D721Med (cell line): ENCODE measurements around the gene LPP.

Source experiments
- DNase-seq: peaks from one replicate; pipeline ENCODE4 v3.0.0; 2011; ENCODE audit warnings: low spot score; ENCODE audit not compliant: insufficient read length
- FAIRE-seq: peaks from 2 replicates; lab custom pipeline; 2011; peaks lifted over from hg19 to GRCh38; lab: Jason Lieb, UNC
- TF ChIP-seq, protein P1 (sequence below): IDR thresholded peaks from 2 replicates; pipeline ENCODE4 v1.5.1; 2012; ENCODE audit warnings: mild to moderate bottlenecking, control low read depth; ENCODE audit not compliant: insufficient read depth; ENCODE audit errors: missing control alignments

The LPP gene

GRCh38 chr3:188761964-188762363 lies 608.0 kb downstream of the LPP start:
- FAIRE-seq (no peak), DNase-seq (no peak)
- TF ChIP-seq, protein P1, sequence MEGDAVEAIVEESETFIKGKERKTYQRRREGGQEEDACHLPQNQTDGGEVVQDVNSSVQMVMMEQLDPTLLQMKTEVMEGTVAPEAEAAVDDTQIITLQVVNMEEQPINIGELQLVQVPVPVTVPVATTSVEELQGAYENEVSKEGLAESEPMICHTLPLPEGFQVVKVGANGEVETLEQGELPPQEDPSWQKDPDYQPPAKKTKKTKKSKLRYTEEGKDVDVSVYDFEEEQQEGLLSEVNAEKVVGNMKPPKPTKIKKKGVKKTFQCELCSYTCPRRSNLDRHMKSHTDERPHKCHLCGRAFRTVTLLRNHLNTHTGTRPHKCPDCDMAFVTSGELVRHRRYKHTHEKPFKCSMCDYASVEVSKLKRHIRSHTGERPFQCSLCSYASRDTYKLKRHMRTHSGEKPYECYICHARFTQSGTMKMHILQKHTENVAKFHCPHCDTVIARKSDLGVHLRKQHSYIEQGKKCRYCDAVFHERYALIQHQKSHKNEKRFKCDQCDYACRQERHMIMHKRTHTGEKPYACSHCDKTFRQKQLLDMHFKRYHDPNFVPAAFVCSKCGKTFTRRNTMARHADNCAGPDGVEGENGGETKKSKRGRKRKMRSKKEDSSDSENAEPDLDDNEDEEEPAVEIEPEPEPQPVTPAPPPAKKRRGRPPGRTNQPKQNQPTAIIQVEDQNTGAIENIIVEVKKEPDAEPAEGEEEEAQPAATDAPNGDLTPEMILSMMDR: no peak

- TF ChIP-seq, protein P1: no peak
- DNase-seq (no peak), FAIRE-seq (no peak)
Observed at GRCh38 chr3:188764609-188765008, 610.7 kb downstream of the LPP start.

DNA sequence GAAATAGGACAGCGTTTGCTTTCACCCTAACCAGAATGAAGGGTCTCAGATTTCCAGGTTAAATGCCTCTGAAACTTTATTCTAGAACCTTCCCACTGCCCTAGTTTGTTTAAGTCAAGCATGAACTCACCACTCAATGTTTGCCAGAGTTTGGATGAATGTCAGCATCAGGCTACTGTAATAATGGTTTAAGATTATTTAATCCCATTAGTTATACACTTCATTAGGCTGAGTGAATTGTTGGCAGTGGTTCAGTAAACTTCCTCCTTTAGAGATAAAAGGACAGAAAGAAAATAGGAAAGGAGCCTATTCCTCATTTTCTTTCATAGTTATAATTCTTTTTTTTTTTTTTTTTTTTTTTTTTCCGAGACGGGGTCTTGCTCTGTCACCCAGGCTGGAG lies 615.9 kb downstream of the LPP start:
- no peak for FAIRE-seq
- TF ChIP-seq, protein P1: no peak

DNA sequence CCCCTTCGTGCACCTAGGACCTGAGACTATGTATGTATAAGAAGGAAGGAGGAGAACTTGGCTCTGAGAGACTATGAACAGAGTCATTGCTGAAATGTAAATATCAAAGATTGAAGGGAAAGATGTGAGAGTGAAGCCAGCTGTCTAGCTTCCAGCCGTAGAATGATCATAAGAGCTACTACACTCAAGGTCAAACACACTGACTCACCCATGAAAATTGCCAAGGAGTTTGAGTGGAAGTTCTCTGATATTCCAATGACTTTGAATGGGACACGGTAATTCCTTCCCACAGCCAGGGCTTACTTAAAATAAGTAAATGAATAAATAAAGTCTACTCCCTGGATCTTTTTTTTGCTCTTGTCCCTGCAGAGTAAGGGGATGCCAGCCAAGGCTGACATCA lies 618.9 kb downstream of the LPP start:
- DNase-seq (no peak), FAIRE-seq (no peak)
- TF ChIP-seq, protein P1: no peak

More for the DNA sequence above, 615.9 kb downstream of the LPP start:
- DNase-seq: no peak

DNA sequence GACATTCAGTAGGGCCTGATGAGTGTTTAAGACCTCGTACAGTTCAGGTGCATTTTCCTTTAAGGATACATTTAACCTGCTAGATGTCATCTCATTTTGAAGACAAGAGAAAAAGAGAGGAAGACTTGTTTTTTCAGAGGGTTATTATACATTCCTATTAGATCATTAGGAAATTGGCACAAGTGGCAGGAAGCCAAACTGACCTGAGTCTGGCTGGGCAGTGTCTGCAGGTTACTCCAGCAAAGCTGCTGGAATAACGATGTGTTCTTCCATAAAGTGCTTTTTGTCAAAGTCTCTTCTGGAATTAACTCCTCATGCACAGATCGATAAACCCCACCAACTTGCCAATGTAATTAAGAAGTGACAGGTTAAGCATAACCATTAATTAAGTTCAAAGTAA lies 621.5 kb downstream of the LPP start:
- FAIRE-seq (no peak), DNase-seq (no peak)
- TF ChIP-seq, protein P1: no peak

GRCh38 chr3:188776447-188776846 lies 622.5 kb downstream of the LPP start:
- TF ChIP-seq, protein P1: no peak
- FAIRE-seq (no peak), DNase-seq (no peak)

DNA sequence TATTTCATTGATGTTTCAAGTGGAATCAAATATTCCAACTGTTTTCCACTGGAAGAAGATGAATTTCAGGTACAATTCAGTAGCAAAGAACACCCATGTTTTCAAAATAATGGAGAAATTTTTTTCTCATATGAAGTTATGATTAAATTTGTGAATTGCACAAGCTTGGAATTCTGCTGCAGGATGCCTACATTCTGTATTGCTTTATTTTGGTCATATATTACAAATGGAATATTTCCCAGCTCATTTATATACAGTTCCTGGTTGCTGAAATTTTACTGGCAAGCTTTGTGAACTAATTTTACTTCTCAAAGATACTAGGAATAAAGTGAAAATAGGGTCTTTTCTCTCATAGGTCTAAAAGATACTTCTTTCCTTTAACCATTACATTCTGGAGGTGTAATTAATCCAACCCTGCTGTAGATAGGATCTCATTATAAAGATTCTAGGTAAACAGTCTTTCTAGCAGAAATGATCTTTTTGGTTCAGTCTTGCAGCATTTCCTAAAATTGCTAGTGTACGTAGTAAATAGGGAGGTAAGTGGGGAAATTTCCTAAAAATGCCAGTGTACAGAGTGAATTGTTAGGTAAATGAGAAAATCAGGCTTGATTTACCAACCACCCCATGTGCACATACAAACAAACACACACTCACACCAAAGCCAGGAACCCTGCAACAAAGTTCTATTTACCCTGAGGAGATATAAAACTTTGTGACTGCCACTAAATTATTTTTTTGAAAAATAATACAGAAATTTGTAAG lies 624.3 kb downstream of the LPP start:
- TF ChIP-seq, protein P1: no peak
- FAIRE-seq: no peak
- no peak for DNase-seq
